ENCODE results near the gene NHLH2. TPM values are rescaled to one million over a fixed set of nuclear protein-coding genes. Genes with fewer than 3 reads are reported as not detected.
A peak's percentile ranks its signal among the peaks of the same experiment; 100 is the strongest.

NHLH2 gene
- total RNA-seq, 1 donor from 2014 or later, result 1.9 TPM

- H3K27me3 Mint-ChIP-seq (ENCODE audit: low read depth), result no peaks in the 10 kb centered on the region
- H3K9me3 Mint-ChIP-seq, result no peaks in the 10 kb centered on the region
- no peaks in the 10 kb centered on the region for H3K36me3 Mint-ChIP-seq
- H3K27ac Mint-ChIP-seq, result no peak overlapping the region
- TF ChIP-seq CTCF (IDR thresholded peaks at IDR 0.05; ENCODE audit: unreplicated experiment), result no peak
- H3K4me1 Mint-ChIP-seq, result peaks cover 40% of the 10 kb centered on the region
- no peak overlapping the region for H3K4me3 Mint-ChIP-seq
- no peak for DNase-seq (ENCODE audit: low spot score in 2 of 2, unreplicated experiment in 2 of 2)
Measured at GRCh38 chr1:115879977-115880376, 39.1 kb upstream of the NHLH2 start.

- no peak overlapping the region for H3K4me3 Mint-ChIP-seq
- no peaks in the 10 kb centered on the region for H3K36me3 Mint-ChIP-seq
- no peaks in the 10 kb centered on the region for H3K9me3 Mint-ChIP-seq
- H3K27ac Mint-ChIP-seq, result peak overlapping the region; percentile 55
- no peak for TF ChIP-seq CTCF (IDR thresholded peaks at IDR 0.05; ENCODE audit: unreplicated experiment)
- peaks cover 30% of the 10 kb centered on the region for H3K4me1 Mint-ChIP-seq
- DNase-seq (ENCODE audit: low spot score in 2 of 2, unreplicated experiment in 2 of 2), result no peak
- peaks cover 2% of the 10 kb centered on the region for H3K27me3 Mint-ChIP-seq (ENCODE audit: low read depth)
Measured at GRCh38 chr1:115877511-115877910, 36.6 kb upstream of the NHLH2 start.

- H3K36me3 Mint-ChIP-seq, result no peaks in the 10 kb centered on the region
- DNase-seq (ENCODE audit: low spot score in 2 of 2, unreplicated experiment in 2 of 2), result no peak
- H3K27ac Mint-ChIP-seq, result no peak overlapping the region
- H3K27me3 Mint-ChIP-seq (ENCODE audit: low read depth), result peaks cover 5% of the 10 kb centered on the region
- no peak overlapping the region for H3K4me3 Mint-ChIP-seq
- H3K4me1 Mint-ChIP-seq, result peaks cover 30% of the 10 kb centered on the region
- TF ChIP-seq CTCF (IDR thresholded peaks at IDR 0.05; ENCODE audit: unreplicated experiment), result no peak
- H3K9me3 Mint-ChIP-seq, result no peaks in the 10 kb centered on the region
Measured at GRCh38 chr1:115874904-115875303, 34.0 kb upstream of the NHLH2 start.

GRCh38 chr1:115874497-115874896 is 33.6 kb upstream of the NHLH2 start:
- Mint-ChIP-seq H3K27me3 (ENCODE audit: low read depth) (peaks cover 5% of the 10 kb centered on the region), H3K9me3 (no peaks in the 10 kb centered on the region), H3K36me3 (no peaks in the 10 kb centered on the region), H3K4me1 (peaks cover 30% of the 10 kb centered on the region), H3K27ac (no peak overlapping the region), H3K4me3 (no peak overlapping the region)
- TF ChIP-seq CTCF (IDR thresholded peaks at IDR 0.05; ENCODE audit: unreplicated experiment), result no peak
- no peak for DNase-seq (ENCODE audit: low spot score in 2 of 2, unreplicated experiment in 2 of 2)

GRCh38 chr1:115873184-115873583 is 32.3 kb upstream of the NHLH2 start:
- no peak overlapping the region for H3K4me3 Mint-ChIP-seq
- TF ChIP-seq CTCF (IDR thresholded peaks at IDR 0.05; ENCODE audit: unreplicated experiment), result no peak
- H3K27me3 Mint-ChIP-seq (ENCODE audit: low read depth), result peaks cover 5% of the 10 kb centered on the region
- no peaks in the 10 kb centered on the region for H3K36me3 Mint-ChIP-seq
- H3K27ac Mint-ChIP-seq, result no peak overlapping the region
- no peaks in the 10 kb centered on the region for H3K9me3 Mint-ChIP-seq
- H3K4me1 Mint-ChIP-seq, result peaks cover 18% of the 10 kb centered on the region
- no peak for DNase-seq (ENCODE audit: low spot score in 2 of 2, unreplicated experiment in 2 of 2)

GRCh38 chr1:115869064-115869463 is 28.1 kb upstream of the NHLH2 start:
- Mint-ChIP-seq H3K4me3 (no peak overlapping the region), H3K36me3 (no peaks in the 10 kb centered on the region), H3K4me1 (no peaks in the 10 kb centered on the region), H3K9me3 (no peaks in the 10 kb centered on the region), H3K27ac (no peak overlapping the region), H3K27me3 (ENCODE audit: low read depth) (peaks cover 5% of the 10 kb centered on the region)
- TF ChIP-seq CTCF (IDR thresholded peaks at IDR 0.05; ENCODE audit: unreplicated experiment), result no peak
- DNase-seq (ENCODE audit: low spot score in 2 of 2, unreplicated experiment in 2 of 2), result no peak
